GM23338 (cell line): ENCODE results near the gene DOCK1. TPM values are rescaled to one million over a fixed set of nuclear protein-coding genes. Genes with fewer than 3 reads are reported as not detected.

Experiments used
- ATAC-seq: fragments of 200-7000 bp; cut with Tn5 transposase; 3 replicates; pipeline ENCODE4 v1.9.1; 2020
- DNase-seq: peaks from one replicate; pipeline ENCODE4 v3.0.0-alpha.2; 2015; ENCODE audit warnings: low spot score
- H2AFZ ChIP-seq: fragments of 200-600 bp; sonication (generic); 2 replicates; pipeline ENCODE4 v1.8.0; 2016; ENCODE audit warnings: antibody characterized with exemption, mild to moderate bottlenecking, moderate library complexity
- H3F3A ChIP-seq: fragments of 200-600 bp; sonication (generic); replicated peaks from 2 replicates; pipeline ENCODE4 v1.8.0; 2017; ENCODE audit warnings: antibody characterized with exemption, mixed run types, low read depth
- H3K27ac ChIP-seq: fragments of 200-600 bp; sonication (generic); 2 replicates; pipeline ENCODE4 v1.6.1; 2016; ENCODE audit warnings: low read depth
- H3K27me3 ChIP-seq: fragments of 200-600 bp; sonication (generic); 2 replicates; pipeline ENCODE4 v1.8.0; 2016; ENCODE audit warnings: mild to moderate bottlenecking, mixed run types, moderate library complexity; ENCODE audit not compliant: insufficient read depth
- H3K36me3 ChIP-seq: fragments of 200-600 bp; sonication (generic); 2 replicates; pipeline ENCODE4 v1.8.0; 2016; ENCODE audit warnings: mild to moderate bottlenecking; ENCODE audit not compliant: insufficient read depth
- H3K4me1 ChIP-seq: fragments of 200-600 bp; sonication (generic); 2 replicates; pipeline ENCODE4 v1.8.0; 2016; ENCODE audit warnings: mild to moderate bottlenecking, moderate library complexity; ENCODE audit not compliant: insufficient read depth
- H3K4me2 ChIP-seq: fragments of 200-600 bp; sonication (generic); 2 replicates; pipeline ENCODE4 v1.7.1; 2017; ENCODE audit warnings: mixed run types
- H3K4me3 ChIP-seq: fragments of 200-600 bp; sonication (generic); 2 replicates; pipeline ENCODE4 v1.6.1; 2016; ENCODE audit warnings: mixed run types
- H3K79me2 ChIP-seq: fragments of 200-600 bp; sonication (generic); replicated peaks from 2 replicates; pipeline ENCODE4 v1.8.0; 2017; ENCODE audit warnings: mild to moderate bottlenecking; ENCODE audit not compliant: insufficient read depth
- H3K9me2 ChIP-seq: fragments of 200-600 bp; sonication (generic); 2 replicates; pipeline ENCODE4 v1.8.0; 2017; ENCODE audit not compliant: insufficient read depth
- H4K20me1 ChIP-seq: fragments of 200-600 bp; sonication (generic); replicated peaks from 2 replicates; pipeline ENCODE4 v1.8.0; 2017; ENCODE audit warnings: mild to moderate bottlenecking; ENCODE audit not compliant: insufficient read depth
- H3K27ac Mint-ChIP-seq: 2 replicates; pipeline ENCODE4 v1.8.0; 2020; ENCODE audit warnings: inconsistent platforms, mild to moderate bottlenecking, moderate library complexity, mixed read lengths
- H3K27me3 Mint-ChIP-seq: 3 replicates; pipeline ENCODE4 v1.8.0; 2022; ENCODE audit warnings: low read depth, mild to moderate bottlenecking, moderate library complexity, mixed read lengths, inconsistent platforms; ENCODE audit not compliant: insufficient read depth, poor library complexity
- H3K36me3 Mint-ChIP-seq: 3 replicates; pipeline ENCODE4 v1.8.0; 2021; ENCODE audit warnings: low read depth, mild to moderate bottlenecking, inconsistent platforms, moderate library complexity, mixed read lengths
- H3K4me1 Mint-ChIP-seq: 3 replicates; pipeline ENCODE4 v1.8.0; 2020; ENCODE audit warnings: mild to moderate bottlenecking, inconsistent platforms, mixed read lengths
- H3K4me3 Mint-ChIP-seq: 3 replicates; pipeline ENCODE4 v1.8.0; 2021; ENCODE audit warnings: moderate library complexity, mild to moderate bottlenecking, inconsistent platforms, mixed read lengths
- H3K9me3 Mint-ChIP-seq: 3 replicates; pipeline ENCODE4 v1.8.0; 2020; ENCODE audit warnings: moderate library complexity, mild to moderate bottlenecking, inconsistent platforms, mixed read lengths
- CREB1 ChIP-seq: fragments of 250-450 bp; sonication (Bioruptor Pico); IDR thresholded peaks from 2 replicates; pipeline ENCODE4 v1.5.0; 2020; ENCODE audit warnings: low read depth, mild to moderate bottlenecking, moderate library complexity
- CTCF ChIP-seq, 2 experiments: fragments of 200-600 bp in 1 of 2; sonication (generic) in 1 of 2; conservative IDR thresholded peaks; 2 replicates each; pipeline versions ENCODE4 v1.5.1 to v1.6.1; 2016 to 2017; ENCODE audit warnings: antibody characterized with exemption in 2 of 2, low read depth in 2 of 2, mild to moderate bottlenecking in 2 of 2, moderate library complexity in 1 of 2
- EZH2 ChIP-seq: fragments of 200-600 bp; sonication (generic); IDR thresholded peaks from one replicate; pipeline ENCODE4 v1.8.0; 2017; ENCODE audit warnings: antibody characterized with exemption, mild to moderate bottlenecking, low read depth; ENCODE audit not compliant: unreplicated experiment
- EZH2phosphoT487 ChIP-seq: fragments of 200-600 bp; sonication (generic); IDR thresholded peaks from one replicate; pipeline ENCODE4 v1.8.1; 2018; ENCODE audit warnings: antibody characterized with exemption; ENCODE audit not compliant: unreplicated experiment
- JUNB ChIP-seq: IDR thresholded peaks from one replicate; pipeline ENCODE4 v1.6.1; 2016; ENCODE audit warnings: antibody characterized with exemption; ENCODE audit not compliant: unreplicated experiment
- NANOG ChIP-seq: IDR thresholded peaks from 2 replicates; pipeline ENCODE4 v1.6.1; 2016; ENCODE audit warnings: antibody characterized with exemption, borderline replicate concordance
- POLR2AphosphoS5 ChIP-seq: IDR thresholded peaks from 2 replicates; pipeline ENCODE4 v1.6.1; 2016; ENCODE audit warnings: antibody characterized with exemption, low read depth
- STAT1 ChIP-seq: IDR thresholded peaks from one replicate; pipeline ENCODE4 v1.6.1; 2016; ENCODE audit warnings: antibody characterized with exemption; ENCODE audit not compliant: unreplicated experiment
- ZNF114 ChIP-seq: fragments of 250-450 bp; sonication (Bioruptor Pico); IDR thresholded peaks from 2 replicates; pipeline ENCODE4 v1.5.0; 2020; ENCODE audit warnings: mild to moderate bottlenecking, moderate library complexity
- ZNF331 ChIP-seq: fragments of 250-450 bp; sonication (Bioruptor Pico); IDR thresholded peaks from 2 replicates; pipeline ENCODE4 v1.5.0; 2020; ENCODE audit warnings: low read depth, mild to moderate bottlenecking, moderate library complexity
- polyA plus RNA-seq: library from polyadenylated mRNA; unstranded; fragments of >200 nt; fragmentation: Nextera tagmentation; extraction: Ambion mirVana; gene quantifications from 2 replicates; pipeline ENCODE4 v1.2.1, GENCODE V29; 2016
- total RNA-seq: library from RNA; depleted of rRNA; stranded (reverse); fragments of >200 nt; shearing (Covaris generic); gene quantifications from 2 replicates; pipeline ENCODE4 v1.2.3, GENCODE V29; 2014
- TF ChIP-seq, protein P1 (sequence below): IDR thresholded peaks from one replicate; pipeline ENCODE4 v1.6.1; 2018; ENCODE audit warnings: antibody characterized with exemption; ENCODE audit not compliant: unreplicated experiment
- TF ChIP-seq, protein P2 (sequence below): fragments of 250-450 bp; sonication (Bioruptor Pico); IDR thresholded peaks from 2 replicates; pipeline ENCODE4 v1.5.0; 2020; ENCODE audit warnings: mild to moderate bottlenecking, moderate library complexity
- TF ChIP-seq, protein P3 (sequence below): IDR thresholded peaks from 2 replicates; pipeline ENCODE4 v1.6.1; 2016; ENCODE audit warnings: antibody characterized with exemption

Gene DOCK1
- total and polyA plus RNA-seq, 2 experiments from 2014 or later = 13.2 to 55.3 TPM

DNA sequence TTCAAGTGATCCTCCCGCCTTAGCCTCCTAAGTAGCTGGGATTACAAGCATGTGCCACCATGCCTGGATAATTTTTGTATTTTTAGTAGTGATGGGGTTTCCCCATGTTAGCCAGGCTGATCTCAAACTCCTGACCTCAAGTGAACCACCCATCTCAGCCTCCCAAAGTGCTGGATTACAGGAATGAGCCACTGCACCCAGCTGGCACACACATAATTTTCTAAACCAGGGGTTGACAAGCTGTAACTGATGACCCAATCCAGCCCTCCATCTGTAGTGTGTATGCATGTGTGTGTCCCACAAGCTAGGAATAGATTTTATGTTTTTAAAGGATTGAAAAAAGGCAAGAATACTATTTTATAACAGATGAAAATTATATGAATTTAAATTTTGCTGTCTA lies 417.1 kb downstream of the DOCK1 start:
- Histone ChIP-seq H3K36me3 (no peaks in the 10 kb centered on the region), H3K27me3 (no peaks in the 10 kb centered on the region), H4K20me1 (no peaks in the 10 kb centered on the region; the same call in 1 of the 2 replicates), H3F3A (no peaks in the 10 kb centered on the region), H3K79me2 (no peaks in the 10 kb centered on the region), H3K4me1 (no peaks in the 10 kb centered on the region), H3K27ac (no peak overlapping the region), H2AFZ (no peak overlapping the region), H3K4me2 (no peak overlapping the region), H3K9me2 (0 out of 2 replicates have a peak, but pooled peaks cover 2% of the 10 kb centered on the region), H3K4me3 (no peak overlapping the region)
- Mint-ChIP-seq H3K27me3 (peaks cover 3% of the 10 kb centered on the region), H3K36me3 (no peaks in the 10 kb centered on the region), H3K27ac (no peak overlapping the region), H3K9me3 (no peaks in the 10 kb centered on the region), H3K4me1 (peaks cover 5% of the 10 kb centered on the region; the same call in 1 of the 3 replicates), H3K4me3 (no peak overlapping the region)
- ATAC-seq (no peak), DNase-seq (no peak)
- TF ChIP-seq ZNF331 (CRISPR knock-in tag) (no peak), ZNF114 (CRISPR knock-in tag) (no peak), NANOG (no peak), CREB1 (no peak), POLR2AphosphoS5 (no peak), CTCF (conservative IDR thresholded peaks at IDR 0.05; ENCODE audit: low read depth in 2 of 2) (no peak), EZH2phosphoT487 (no peak), JUNB (no peak), EZH2 (no peak), STAT1 (no peak)
- TF ChIP-seq, protein P1, sequence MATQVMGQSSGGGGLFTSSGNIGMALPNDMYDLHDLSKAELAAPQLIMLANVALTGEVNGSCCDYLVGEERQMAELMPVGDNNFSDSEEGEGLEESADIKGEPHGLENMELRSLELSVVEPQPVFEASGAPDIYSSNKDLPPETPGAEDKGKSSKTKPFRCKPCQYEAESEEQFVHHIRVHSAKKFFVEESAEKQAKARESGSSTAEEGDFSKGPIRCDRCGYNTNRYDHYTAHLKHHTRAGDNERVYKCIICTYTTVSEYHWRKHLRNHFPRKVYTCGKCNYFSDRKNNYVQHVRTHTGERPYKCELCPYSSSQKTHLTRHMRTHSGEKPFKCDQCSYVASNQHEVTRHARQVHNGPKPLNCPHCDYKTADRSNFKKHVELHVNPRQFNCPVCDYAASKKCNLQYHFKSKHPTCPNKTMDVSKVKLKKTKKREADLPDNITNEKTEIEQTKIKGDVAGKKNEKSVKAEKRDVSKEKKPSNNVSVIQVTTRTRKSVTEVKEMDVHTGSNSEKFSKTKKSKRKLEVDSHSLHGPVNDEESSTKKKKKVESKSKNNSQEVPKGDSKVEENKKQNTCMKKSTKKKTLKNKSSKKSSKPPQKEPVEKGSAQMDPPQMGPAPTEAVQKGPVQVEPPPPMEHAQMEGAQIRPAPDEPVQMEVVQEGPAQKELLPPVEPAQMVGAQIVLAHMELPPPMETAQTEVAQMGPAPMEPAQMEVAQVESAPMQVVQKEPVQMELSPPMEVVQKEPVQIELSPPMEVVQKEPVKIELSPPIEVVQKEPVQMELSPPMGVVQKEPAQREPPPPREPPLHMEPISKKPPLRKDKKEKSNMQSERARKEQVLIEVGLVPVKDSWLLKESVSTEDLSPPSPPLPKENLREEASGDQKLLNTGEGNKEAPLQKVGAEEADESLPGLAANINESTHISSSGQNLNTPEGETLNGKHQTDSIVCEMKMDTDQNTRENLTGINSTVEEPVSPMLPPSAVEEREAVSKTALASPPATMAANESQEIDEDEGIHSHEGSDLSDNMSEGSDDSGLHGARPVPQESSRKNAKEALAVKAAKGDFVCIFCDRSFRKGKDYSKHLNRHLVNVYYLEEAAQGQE = no peak
- TF ChIP-seq, protein P2, sequence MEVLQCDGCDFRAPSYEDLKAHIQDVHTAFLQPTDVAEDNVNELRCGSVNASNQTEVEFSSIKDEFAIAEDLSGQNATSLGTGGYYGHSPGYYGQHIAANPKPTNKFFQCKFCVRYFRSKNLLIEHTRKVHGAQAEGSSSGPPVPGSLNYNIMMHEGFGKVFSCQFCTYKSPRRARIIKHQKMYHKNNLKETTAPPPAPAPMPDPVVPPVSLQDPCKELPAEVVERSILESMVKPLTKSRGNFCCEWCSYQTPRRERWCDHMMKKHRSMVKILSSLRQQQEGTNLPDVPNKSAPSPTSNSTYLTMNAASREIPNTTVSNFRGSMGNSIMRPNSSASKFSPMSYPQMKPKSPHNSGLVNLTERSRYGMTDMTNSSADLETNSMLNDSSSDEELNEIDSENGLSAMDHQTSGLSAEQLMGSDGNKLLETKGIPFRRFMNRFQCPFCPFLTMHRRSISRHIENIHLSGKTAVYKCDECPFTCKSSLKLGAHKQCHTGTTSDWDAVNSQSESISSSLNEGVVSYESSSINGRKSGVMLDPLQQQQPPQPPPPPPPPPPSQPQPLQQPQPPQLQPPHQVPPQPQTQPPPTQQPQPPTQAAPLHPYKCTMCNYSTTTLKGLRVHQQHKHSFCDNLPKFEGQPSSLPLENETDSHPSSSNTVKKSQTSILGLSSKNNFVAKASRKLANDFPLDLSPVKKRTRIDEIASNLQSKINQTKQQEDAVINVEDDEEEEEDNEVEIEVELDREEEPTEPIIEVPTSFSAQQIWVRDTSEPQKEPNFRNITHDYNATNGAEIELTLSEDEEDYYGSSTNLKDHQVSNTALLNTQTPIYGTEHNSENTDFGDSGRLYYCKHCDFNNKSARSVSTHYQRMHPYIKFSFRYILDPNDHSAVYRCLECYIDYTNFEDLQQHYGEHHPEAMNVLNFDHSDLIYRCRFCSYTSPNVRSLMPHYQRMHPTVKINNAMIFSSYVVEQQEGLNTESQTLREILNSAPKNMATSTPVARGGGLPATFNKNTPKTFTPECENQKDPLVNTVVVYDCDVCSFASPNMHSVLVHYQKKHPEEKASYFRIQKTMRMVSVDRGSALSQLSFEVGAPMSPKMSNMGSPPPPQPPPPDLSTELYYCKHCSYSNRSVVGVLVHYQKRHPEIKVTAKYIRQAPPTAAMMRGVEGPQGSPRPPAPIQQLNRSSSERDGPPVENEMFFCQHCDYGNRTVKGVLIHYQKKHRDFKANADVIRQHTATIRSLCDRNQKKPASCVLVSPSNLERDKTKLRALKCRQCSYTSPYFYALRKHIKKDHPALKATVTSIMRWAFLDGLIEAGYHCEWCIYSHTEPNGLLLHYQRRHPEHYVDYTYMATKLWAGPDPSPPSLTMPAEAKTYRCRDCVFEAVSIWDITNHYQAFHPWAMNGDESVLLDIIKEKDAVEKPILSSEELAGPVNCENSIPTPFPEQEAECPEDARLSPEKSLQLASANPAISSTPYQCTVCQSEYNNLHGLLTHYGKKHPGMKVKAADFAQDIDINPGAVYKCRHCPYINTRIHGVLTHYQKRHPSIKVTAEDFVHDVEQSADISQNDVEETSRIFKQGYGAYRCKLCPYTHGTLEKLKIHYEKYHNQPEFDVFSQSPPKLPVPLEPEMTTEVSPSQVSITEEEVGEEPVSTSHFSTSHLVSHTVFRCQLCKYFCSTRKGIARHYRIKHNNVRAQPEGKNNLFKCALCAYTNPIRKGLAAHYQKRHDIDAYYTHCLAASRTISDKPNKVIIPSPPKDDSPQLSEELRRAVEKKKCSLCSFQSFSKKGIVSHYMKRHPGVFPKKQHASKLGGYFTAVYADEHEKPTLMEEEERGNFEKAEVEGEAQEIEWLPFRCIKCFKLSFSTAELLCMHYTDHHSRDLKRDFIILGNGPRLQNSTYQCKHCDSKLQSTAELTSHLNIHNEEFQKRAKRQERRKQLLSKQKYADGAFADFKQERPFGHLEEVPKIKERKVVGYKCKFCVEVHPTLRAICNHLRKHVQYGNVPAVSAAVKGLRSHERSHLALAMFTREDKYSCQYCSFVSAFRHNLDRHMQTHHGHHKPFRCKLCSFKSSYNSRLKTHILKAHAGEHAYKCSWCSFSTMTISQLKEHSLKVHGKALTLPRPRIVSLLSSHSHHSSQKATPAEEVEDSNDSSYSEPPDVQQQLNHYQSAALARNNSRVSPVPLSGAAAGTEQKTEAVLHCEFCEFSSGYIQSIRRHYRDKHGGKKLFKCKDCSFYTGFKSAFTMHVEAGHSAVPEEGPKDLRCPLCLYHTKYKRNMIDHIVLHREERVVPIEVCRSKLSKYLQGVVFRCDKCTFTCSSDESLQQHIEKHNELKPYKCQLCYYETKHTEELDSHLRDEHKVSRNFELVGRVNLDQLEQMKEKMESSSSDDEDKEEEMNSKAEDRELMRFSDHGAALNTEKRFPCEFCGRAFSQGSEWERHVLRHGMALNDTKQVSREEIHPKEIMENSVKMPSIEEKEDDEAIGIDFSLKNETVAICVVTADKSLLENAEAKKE (CRISPR knock-in tag) = no peak
- TF ChIP-seq, protein P3, sequence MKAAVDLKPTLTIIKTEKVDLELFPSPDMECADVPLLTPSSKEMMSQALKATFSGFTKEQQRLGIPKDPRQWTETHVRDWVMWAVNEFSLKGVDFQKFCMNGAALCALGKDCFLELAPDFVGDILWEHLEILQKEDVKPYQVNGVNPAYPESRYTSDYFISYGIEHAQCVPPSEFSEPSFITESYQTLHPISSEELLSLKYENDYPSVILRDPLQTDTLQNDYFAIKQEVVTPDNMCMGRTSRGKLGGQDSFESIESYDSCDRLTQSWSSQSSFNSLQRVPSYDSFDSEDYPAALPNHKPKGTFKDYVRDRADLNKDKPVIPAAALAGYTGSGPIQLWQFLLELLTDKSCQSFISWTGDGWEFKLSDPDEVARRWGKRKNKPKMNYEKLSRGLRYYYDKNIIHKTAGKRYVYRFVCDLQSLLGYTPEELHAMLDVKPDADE = no peak
